Measurements from ENCODE around the gene RGS8.

The RGS8 gene

DNA sequence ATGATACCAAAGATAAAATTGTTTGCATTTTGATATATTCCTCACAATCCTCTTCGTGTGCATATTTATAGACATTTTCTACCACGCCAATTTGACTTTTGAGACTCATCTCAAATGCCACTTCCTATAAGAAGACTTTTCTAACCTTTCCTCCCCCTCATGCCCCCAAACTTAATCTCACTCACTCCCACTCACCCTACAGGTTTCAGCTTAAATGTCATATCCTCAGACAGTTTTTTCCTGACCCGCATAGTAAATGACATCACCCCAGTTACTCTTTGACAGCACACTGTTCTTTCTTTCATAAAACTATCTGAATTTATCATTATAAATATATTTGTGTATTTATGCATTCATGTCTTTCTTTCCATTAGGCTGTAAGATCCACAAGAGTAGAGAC lies 29.6 kb upstream of the RGS8 start:
- no peak for DNase-seq (ENCODE audit: low read depth)
- TF ChIP-seq, protein P1, sequence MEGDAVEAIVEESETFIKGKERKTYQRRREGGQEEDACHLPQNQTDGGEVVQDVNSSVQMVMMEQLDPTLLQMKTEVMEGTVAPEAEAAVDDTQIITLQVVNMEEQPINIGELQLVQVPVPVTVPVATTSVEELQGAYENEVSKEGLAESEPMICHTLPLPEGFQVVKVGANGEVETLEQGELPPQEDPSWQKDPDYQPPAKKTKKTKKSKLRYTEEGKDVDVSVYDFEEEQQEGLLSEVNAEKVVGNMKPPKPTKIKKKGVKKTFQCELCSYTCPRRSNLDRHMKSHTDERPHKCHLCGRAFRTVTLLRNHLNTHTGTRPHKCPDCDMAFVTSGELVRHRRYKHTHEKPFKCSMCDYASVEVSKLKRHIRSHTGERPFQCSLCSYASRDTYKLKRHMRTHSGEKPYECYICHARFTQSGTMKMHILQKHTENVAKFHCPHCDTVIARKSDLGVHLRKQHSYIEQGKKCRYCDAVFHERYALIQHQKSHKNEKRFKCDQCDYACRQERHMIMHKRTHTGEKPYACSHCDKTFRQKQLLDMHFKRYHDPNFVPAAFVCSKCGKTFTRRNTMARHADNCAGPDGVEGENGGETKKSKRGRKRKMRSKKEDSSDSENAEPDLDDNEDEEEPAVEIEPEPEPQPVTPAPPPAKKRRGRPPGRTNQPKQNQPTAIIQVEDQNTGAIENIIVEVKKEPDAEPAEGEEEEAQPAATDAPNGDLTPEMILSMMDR (IDR thresholded peaks at IDR 0.05; ENCODE audit: low read depth, low read length, missing control alignments) = no peak
- no peak overlapping the region for H3K4me3 ChIP-seq (ENCODE audit: low read depth, low read length)

DNA sequence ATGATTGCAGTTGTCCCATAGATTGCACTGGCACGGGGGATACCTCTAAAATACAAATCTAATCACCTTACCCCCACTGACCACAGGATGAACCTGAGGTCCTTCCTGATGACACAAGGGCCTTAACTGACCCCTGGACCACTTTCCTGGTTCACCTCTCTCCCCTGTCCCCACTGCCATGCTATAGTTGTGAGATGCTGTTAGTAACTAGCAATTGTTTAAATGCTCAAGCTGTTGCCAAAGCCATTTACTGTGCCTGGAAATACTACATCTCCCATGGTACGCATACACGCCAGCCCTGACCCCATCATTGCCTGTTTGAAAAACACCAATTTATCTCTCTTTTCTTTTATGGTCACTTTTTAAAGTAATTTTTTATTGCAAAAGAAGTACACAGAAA lies 29.1 kb upstream of the RGS8 start:
- TF ChIP-seq, protein P1 (IDR thresholded peaks at IDR 0.05; ENCODE audit: low read depth, low read length, missing control alignments) = no peak

DNA sequence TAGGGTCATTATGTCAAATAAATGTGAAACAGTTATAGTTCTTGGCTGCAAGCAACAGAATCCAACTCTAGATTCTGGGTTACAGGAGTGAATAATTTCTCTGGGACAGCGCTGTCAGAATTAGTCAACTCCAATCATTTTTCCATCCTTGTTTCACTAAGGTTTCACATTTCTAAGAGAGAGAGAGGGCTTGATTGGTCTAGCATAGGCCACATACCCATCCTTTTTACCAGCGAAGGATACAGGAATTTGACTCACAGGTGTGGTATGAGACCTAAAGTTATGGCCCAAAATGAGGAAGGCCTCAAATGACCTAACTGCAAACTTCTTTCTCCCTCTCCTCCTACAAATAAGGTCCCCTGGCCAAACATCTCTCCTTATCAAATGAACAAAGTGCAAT lies 25.5 kb upstream of the RGS8 start:
- no peak for DNase-seq (ENCODE audit: low read depth)
- TF ChIP-seq, protein P1 (IDR thresholded peaks at IDR 0.05; ENCODE audit: low read depth, low read length, missing control alignments) = no peak
- H3K4me3 ChIP-seq (ENCODE audit: low read depth, low read length) = no peak overlapping the region

More for the DNA sequence above, 29.1 kb upstream of the RGS8 start:
- no peak for DNase-seq (ENCODE audit: low read depth)
- no peak overlapping the region for H3K4me3 ChIP-seq (ENCODE audit: low read depth, low read length)

DNA sequence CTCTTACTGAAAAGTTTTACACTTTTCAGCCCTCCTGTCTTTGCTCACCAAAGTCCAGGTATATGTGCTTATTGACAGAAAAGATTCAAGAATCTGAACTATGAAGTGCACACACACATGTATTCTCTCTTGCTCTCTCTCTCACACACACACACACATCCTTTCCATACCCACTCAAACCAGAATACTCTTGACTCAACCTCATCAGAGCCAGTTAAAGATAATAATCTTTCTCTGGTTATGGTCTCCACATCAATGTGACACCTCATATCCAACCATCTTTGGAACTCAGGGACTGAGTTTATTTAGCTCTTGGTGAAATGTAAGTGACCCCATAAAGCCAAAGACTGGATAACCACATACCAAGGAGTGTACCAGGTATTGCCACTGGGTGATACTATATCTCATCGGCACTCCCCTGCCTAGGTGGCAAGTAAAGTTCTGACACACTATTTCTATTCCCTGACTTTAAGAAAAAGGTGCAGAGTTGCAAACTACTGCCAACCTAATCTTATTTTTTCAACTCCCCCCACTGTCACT lies 24.9 kb upstream of the RGS8 start:
- TF ChIP-seq, protein P1 (IDR thresholded peaks at IDR 0.05; ENCODE audit: low read depth, low read length, missing control alignments) = no peak
- no peak for DNase-seq (ENCODE audit: low read depth)
- H3K4me3 ChIP-seq (ENCODE audit: low read depth, low read length) = no peak overlapping the region

DNA sequence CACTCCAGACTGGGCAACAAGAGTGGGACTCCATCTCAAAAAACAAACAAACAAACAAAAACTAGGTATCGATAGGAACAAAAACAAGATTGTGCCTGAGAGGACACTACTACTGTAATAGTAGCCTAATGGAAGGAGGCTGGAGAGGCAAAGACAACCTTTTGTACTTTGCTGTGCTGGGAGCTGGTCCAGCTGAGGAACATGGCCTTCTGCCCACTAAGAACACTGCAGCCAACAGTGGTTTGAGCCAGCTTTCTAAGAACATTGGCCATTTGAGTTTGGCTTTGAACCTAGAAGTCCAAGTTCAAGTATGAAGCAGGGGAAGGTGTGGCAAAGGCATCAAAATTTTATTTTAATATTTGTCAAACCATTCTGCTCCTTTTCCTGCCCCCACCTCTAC lies 22.7 kb upstream of the RGS8 start:
- TF ChIP-seq, protein P1 (IDR thresholded peaks at IDR 0.05; ENCODE audit: low read depth, low read length, missing control alignments) = no peak
- H3K4me3 ChIP-seq (ENCODE audit: low read depth, low read length) = no peak overlapping the region

DNA sequence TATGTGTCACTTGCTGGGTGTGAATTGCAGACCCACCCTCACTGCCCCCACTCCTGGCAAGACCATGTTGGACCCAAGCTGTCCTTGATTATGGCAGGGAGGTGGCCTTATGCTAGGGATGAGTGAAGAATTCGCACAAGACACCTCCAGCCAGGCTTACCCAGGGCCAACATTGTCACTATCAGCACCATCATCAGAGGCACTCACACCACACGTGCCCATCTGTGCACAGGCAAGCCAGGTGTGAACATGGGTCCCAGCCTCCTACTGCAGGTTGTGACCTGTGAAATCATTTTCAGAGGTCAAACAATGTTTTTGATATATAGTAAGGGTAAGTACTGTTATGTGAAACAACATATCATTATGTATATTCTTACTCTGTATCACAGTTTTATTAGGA lies 20.3 kb upstream of the RGS8 start:
- DNase-seq (ENCODE audit: low read depth) = no peak
- TF ChIP-seq, protein P1 (IDR thresholded peaks at IDR 0.05; ENCODE audit: low read depth, low read length, missing control alignments) = no peak
- no peak overlapping the region for H3K4me3 ChIP-seq (ENCODE audit: low read depth, low read length)

More for the DNA sequence above, 22.7 kb upstream of the RGS8 start:
- no peak for DNase-seq (ENCODE audit: low read depth)

DNA sequence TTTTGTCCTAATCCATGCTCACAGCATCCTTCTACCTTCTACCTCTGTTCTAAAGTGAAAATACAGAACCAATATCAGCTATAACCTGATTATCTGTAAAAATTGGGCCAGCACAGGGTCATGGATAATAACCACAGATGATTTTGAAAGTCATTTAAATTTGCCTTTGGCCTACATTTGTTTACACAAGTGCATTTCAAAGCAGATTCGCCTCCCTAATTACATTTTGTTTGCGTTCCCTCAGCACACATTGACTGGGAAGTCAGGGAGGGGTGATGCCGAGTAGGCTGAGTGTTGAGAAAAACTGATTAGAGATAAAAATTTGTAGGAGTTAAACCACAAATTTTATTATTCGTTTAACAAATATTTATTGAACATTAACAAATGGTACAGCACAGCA lies 19.2 kb upstream of the RGS8 start:
- no peak for DNase-seq (ENCODE audit: low read depth)
- H3K4me3 ChIP-seq (ENCODE audit: low read depth, low read length) = no peak overlapping the region
- TF ChIP-seq, protein P1 (IDR thresholded peaks at IDR 0.05; ENCODE audit: low read depth, low read length, missing control alignments) = no peak

Data from GM12864 (cell line).